WI38 (cell line): ENCODE data around the gene AXIN2.

Experiments
- H3K4me3 ChIP-seq: 2 replicates; pipeline ENCODE4 v1.5.1; 2011; ENCODE audit warnings: low read depth, mild to moderate bottlenecking, control low read depth, low read length
- CTCF ChIP-seq: IDR thresholded peaks from 2 replicates; pipeline ENCODE4 v1.5.1; 2012; ENCODE audit warnings: low read depth, mild to moderate bottlenecking, control low read depth, low read length

The AXIN2 gene

GRCh38 chr17:65545705-65546523 lies 15.5 kb downstream of the AXIN2 start:
- no peak overlapping the region for H3K4me3 ChIP-seq
- no peak for TF ChIP-seq CTCF

GRCh38 chr17:65544672-65545071 lies 16.8 kb downstream of the AXIN2 start:
- no peak for TF ChIP-seq CTCF
- no peak overlapping the region for H3K4me3 ChIP-seq

- no peak for TF ChIP-seq CTCF
These were observed 18.8 kb downstream of the AXIN2 start for GRCh38 chr17:65542610-65543009.

GRCh38 chr17:65542067-65542466 lies 19.4 kb downstream of the AXIN2 start:
- no peak for TF ChIP-seq CTCF
- H3K4me3 ChIP-seq = no peak overlapping the region

More at GRCh38 chr17:65542610-65543009, 18.8 kb downstream of the AXIN2 start:
- H3K4me3 ChIP-seq = no peak overlapping the region

- no peak overlapping the region for H3K4me3 ChIP-seq
- TF ChIP-seq CTCF = no peak
These were observed 20.0 kb downstream of the AXIN2 start for GRCh38 chr17:65541453-65541852.

- TF ChIP-seq CTCF = no peak
- no peak overlapping the region for H3K4me3 ChIP-seq
These were observed 21.7 kb downstream of the AXIN2 start for GRCh38 chr17:65539630-65540266.
